Spleen (tissue), 11 donors: Measurements from ENCODE around the gene MUSK. TPM values are rescaled to one million over a fixed set of nuclear protein-coding genes. Genes with fewer than 3 reads are reported as not detected.

ENCODE experiments used
- DNase-seq: peaks from one replicate; pipeline ENCODE4 v3.0.0-alpha.2; 2020
- H3K27ac ChIP-seq, 8 donors: fragments of 200-600 bp; sonication (generic) in 7 of 8; 1 replicate in 4 of 8; 2 replicates in 4 of 8; pipeline versions ENCODE4 v1.5.0 to v1.8.0; 2016 to 2021; ENCODE audit warnings: inconsistent platforms in 4 of 8, mild to moderate bottlenecking in 4 of 8, moderate library complexity in 1 of 8
- H3K27me3 ChIP-seq, 7 donors: fragments of 200-600 bp; sonication (generic) in 6 of 7; replicated peaks in 1 of 7; 1 replicate in 4 of 7; 2 replicates in 3 of 7; pipeline versions ENCODE4 v1.5.0 to v1.8.0; 2016 to 2021; ENCODE audit warnings: inconsistent platforms in 3 of 7, mild to moderate bottlenecking in 1 of 7
- H3K36me3 ChIP-seq, 6 donors: fragments of 200-600 bp; sonication (generic) in 5 of 6; 1 replicate in 4 of 6; 2 replicates in 2 of 6; pipeline versions ENCODE4 v1.5.0 to v1.8.0; 2016 to 2021; ENCODE audit warnings: inconsistent platforms in 2 of 6
- H3K4me1 ChIP-seq, 6 donors: fragments of 200-600 bp; sonication (generic) in 5 of 6; 1 replicate in 3 of 6; 2 replicates in 3 of 6; pipeline versions ENCODE4 v1.5.0 to v1.8.0; 2016 to 2021; ENCODE audit warnings: inconsistent platforms in 3 of 6
- H3K4me3 ChIP-seq, 8 donors: fragments of 200-600 bp; sonication (generic) in 7 of 8; 1 replicate in 4 of 8; 2 replicates in 4 of 8; pipeline versions ENCODE4 v1.5.0 to v1.8.0; 2016 to 2021; ENCODE audit warnings: inconsistent platforms in 4 of 8, mild to moderate bottlenecking in 4 of 8, moderate library complexity in 2 of 8
- H3K9me3 ChIP-seq, 8 donors: fragments of 200-600 bp; sonication (generic) in 7 of 8; 1 replicate in 4 of 8; 2 replicates in 4 of 8; pipeline versions ENCODE4 v1.5.0 to v1.8.0; 2016 to 2021; ENCODE audit warnings: inconsistent platforms in 4 of 8
- POLR2A ChIP-seq, 3 donors: fragments of 450-650 bp; IDR thresholded peaks; one replicate each; pipeline ENCODE4 v1.5.1; 2017; ENCODE audit warnings: antibody characterized with exemption in 3 of 3, mild to moderate bottlenecking in 1 of 3
- POLR2AphosphoS5 ChIP-seq, 3 donors: sonication (generic); formaldehyde crosslinking; IDR thresholded peaks; one replicate each; pipeline ENCODE4 v1.5.1; 2017; ENCODE audit warnings: antibody characterized with exemption in 3 of 3
- WGBS, 5 donors: extraction: QIAGEN DNeasy Blood & Tissue Kit in 3 of 5; methylation state at CpG; one replicate each; pipeline versions ENCODE4 v1.1.5 to v1.1.7; 2013 to 2018; 5-methylcytosine and 5-hydroxymethylcytosine counted together
- intact Hi-C: fragments of 100-400 bp; cut with DNase I; formaldehyde crosslinking; loops from one replicate; pipeline ENCODE4 v1.15.0; 2023; ENCODE audit warnings: low total_unique reads
- polyA plus RNA-seq, 3 donors: library from polyadenylated mRNA; stranded (reverse); fragments of 200-250 nt; gene quantifications; one replicate each; pipeline ENCODE4 v1.2.1, GENCODE V29; 2013
- total RNA-seq, 7 donors: library from RNA; depleted of rRNA in 3 of 7; stranded (reverse); fragments of >200 nt in 3 of 7; fragmentation: NEBNext Ultra II Directional in 4 of 7; extraction: Animal tissue kit (Norgen Biotek cat#: 25700) in 4 of 7; gene quantifications; one replicate each; pipeline versions ENCODE4 v1.1.0 to v1.2.1, GENCODE V29; 2016 to 2021
- TF ChIP-seq, protein P1 (sequence below), 11 experiments: fragments of 200-600 bp in 7 of 11; fragments of 450-650 bp in 4 of 11; sonication (generic) in 4 of 11; IDR thresholded peaks in 8 of 11; conservative IDR thresholded peaks in 3 of 11; 1 replicate in 7 of 11; 2 replicates in 4 of 11; pipeline versions ENCODE4 v1.4.0 to v1.8.0; 2016 to 2021; ENCODE audit warnings: antibody characterized with exemption in 11 of 11, inconsistent platforms in 4 of 11, mild to moderate bottlenecking in 1 of 11
- donor health status: healthy with polysubstance abuse.
- donor health status: DM: no; HTN: no; CAD: no; lungs with moderate emphysema.
- donor health status: DM: no; HTN: no; CAD: no.
- donor health status: Bipolar disorder and iron deficiency.
- donor health status: healthy.
- donor health status: DM: no; HTN: no; CAD: no.
- donor health status: DM: yes; HTN: yes; CAD: no.

MUSK gene
- total and polyA plus RNA-seq, 10 donors: 0.03 to 0.94 (median 0.12) TPM; not detected in 4

GRCh38 chr9:110788871-110789270 lies 120.3 kb downstream of the MUSK start:
- no peaks in the 10 kb centered on the region for H3K27me3 ChIP-seq
- H3K27ac ChIP-seq: no peak overlapping the region
- no peak overlapping the region for H3K4me3 ChIP-seq
- H3K36me3 ChIP-seq: no peaks in the 10 kb centered on the region
- H3K4me1 ChIP-seq: no peaks in the 10 kb centered on the region
- DNase-seq: no peak
- intact Hi-C loops: no loop called here
- no peaks in the 10 kb centered on the region for H3K9me3 ChIP-seq
- TF ChIP-seq, protein P1, sequence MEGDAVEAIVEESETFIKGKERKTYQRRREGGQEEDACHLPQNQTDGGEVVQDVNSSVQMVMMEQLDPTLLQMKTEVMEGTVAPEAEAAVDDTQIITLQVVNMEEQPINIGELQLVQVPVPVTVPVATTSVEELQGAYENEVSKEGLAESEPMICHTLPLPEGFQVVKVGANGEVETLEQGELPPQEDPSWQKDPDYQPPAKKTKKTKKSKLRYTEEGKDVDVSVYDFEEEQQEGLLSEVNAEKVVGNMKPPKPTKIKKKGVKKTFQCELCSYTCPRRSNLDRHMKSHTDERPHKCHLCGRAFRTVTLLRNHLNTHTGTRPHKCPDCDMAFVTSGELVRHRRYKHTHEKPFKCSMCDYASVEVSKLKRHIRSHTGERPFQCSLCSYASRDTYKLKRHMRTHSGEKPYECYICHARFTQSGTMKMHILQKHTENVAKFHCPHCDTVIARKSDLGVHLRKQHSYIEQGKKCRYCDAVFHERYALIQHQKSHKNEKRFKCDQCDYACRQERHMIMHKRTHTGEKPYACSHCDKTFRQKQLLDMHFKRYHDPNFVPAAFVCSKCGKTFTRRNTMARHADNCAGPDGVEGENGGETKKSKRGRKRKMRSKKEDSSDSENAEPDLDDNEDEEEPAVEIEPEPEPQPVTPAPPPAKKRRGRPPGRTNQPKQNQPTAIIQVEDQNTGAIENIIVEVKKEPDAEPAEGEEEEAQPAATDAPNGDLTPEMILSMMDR (IDR thresholded peaks at IDR 0.05 in 8 of 11, conservative IDR thresholded peaks at IDR 0.05 in 3 of 11): no peak
- TF ChIP-seq POLR2AphosphoS5 (IDR thresholded peaks at IDR 0.05) (no peak), POLR2A (IDR thresholded peaks at IDR 0.05) (no peak)

DNA sequence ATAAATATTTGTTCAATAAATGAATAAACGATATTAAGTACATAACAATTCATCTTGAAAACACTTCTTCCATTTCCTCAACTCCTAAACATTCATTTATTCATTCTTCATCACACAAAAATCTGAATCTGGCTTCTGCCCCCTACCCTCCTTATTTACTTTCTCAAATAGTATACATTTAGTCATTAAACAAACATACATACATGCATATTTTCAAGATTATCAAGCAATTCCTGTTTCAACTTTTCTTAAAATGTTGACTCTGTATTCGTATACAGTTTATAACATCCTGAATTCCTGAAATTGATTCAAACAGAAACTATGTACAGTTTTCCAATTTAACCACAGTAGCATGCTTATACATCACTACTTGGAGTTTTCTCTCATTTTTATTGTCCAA lies 129.0 kb downstream of the MUSK start:
- H3K27me3 ChIP-seq: no peaks in the 10 kb centered on the region
- peaks cover 0 to 12% (median 0%) of the 10 kb centered on the region in 6 donors for H3K4me1 ChIP-seq
- no peak overlapping the region for H3K4me3 ChIP-seq
- no peaks in the 10 kb centered on the region for H3K36me3 ChIP-seq
- no peaks in the 10 kb centered on the region for H3K9me3 ChIP-seq
- no peak overlapping the region for H3K27ac ChIP-seq
- intact Hi-C loops: no loop called here
- TF ChIP-seq POLR2AphosphoS5 (IDR thresholded peaks at IDR 0.05) (no peak), POLR2A (IDR thresholded peaks at IDR 0.05) (no peak)
- TF ChIP-seq, protein P1 (IDR thresholded peaks at IDR 0.05 in 8 of 11, conservative IDR thresholded peaks at IDR 0.05 in 3 of 11): no peak
- 44 to 71% (median 48%) methylated on average over 2 of the region's 2 CpGs for WGBS, 5 donors
- DNase-seq: no peak

DNA sequence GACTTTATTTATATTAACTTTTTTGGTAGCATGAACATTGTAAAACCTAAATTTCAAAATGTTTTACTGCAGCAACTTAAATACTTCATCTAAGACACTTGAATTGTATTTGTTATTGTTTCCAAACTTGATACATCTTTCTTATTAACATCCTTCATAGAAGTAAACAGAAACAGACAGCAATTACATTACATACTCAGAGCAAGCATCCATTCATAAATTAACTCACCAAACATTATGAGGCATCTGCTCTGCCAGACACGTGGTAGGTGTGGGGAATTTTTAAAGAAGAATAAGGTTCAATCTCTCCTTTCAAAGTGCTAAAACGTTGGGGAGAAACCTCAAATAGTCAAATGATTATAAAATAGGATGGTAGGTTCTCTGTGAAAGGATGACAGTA lies 130.8 kb downstream of the MUSK start:
- H3K4me1 ChIP-seq: peaks cover 0 to 22% (median 0%) of the 10 kb centered on the region in 6 donors
- 44 to 65% (median 57%) methylated on average over 2 of the region's 2 CpGs for whole genome bisulfite sequencing, 5 donors
- no peaks in the 10 kb centered on the region for H3K27me3 ChIP-seq
- intact Hi-C loops: no loop called here
- DNase-seq: no peak
- H3K36me3 ChIP-seq: no peaks in the 10 kb centered on the region
- no peak overlapping the region for H3K4me3 ChIP-seq
- TF ChIP-seq, protein P1 (IDR thresholded peaks at IDR 0.05 in 8 of 11, conservative IDR thresholded peaks at IDR 0.05 in 3 of 11): no peak
- TF ChIP-seq POLR2A (IDR thresholded peaks at IDR 0.05): no peak
- TF ChIP-seq POLR2AphosphoS5 (IDR thresholded peaks at IDR 0.05): no peak
- no peaks in the 10 kb centered on the region for H3K9me3 ChIP-seq
- H3K27ac ChIP-seq: no peak overlapping the region

GRCh38 chr9:110801426-110801825 lies 132.8 kb downstream of the MUSK start:
- intact Hi-C loops: no loop called here
- WGBS, 5 donors: 26 to 48% (median 38%) methylated on average over 1 of the region's 1 CpG
- Histone ChIP-seq H3K9me3 (no peaks in the 10 kb centered on the region), H3K36me3 (no peaks in the 10 kb centered on the region), H3K27me3 (no peaks in the 10 kb centered on the region), H3K4me1 (peaks cover 0 to 22% (median 0%) of the 10 kb centered on the region in 6 donors), H3K4me3 (no peak overlapping the region), H3K27ac (no peak overlapping the region)
- TF ChIP-seq POLR2AphosphoS5 (IDR thresholded peaks at IDR 0.05) (no peak), POLR2A (IDR thresholded peaks at IDR 0.05) (no peak)
- TF ChIP-seq, protein P1 (IDR thresholded peaks at IDR 0.05 in 8 of 11, conservative IDR thresholded peaks at IDR 0.05 in 3 of 11): no peak
- no peak for DNase-seq
